NCI-H1694 (cell line): ENCODE data around the gene LRBA.

Experiments
- DNase-seq: peaks from one replicate; lab custom pipeline; 2025; lab: John Stamatoyannopoulos, UW

The LRBA gene

DNA sequence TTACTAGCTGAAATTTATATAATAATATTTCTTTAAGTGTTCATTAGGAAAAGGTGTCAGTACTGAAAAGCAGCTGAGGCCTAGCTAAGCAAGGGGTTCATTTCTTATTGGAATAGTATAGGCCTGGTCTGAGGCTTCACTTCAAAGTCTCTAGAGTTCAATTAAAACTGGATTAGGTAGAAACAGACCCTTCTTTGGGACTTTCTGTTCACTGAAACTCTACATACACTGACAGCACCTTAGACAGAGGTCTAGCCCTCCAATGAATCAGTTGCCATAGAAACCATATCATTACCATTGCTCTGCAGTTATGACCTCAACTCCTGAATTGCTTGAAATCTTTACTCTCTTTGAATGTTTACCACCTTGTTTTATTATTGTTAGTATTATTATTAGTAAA is 519.5 kb downstream of the LRBA start:
- DNase-seq = no peak

DNA sequence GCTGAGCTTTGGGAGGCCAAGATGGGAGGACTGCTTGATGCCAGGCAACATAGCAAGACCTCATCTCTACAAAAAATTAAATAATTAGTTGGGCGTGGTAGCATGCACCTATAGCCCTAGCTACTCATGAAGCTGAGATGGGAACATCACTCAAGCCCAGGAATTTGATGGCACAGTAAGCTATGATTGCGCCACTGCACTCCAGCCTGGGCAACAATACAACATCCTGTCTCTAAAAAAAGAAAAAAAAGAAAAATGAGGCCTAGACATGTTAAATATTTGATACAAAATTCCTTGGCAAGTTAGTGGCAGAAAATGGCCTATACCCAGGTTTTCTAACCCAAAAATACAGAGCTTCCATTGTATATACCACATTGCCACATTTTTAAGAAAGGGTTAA is 521.2 kb downstream of the LRBA start:
- no peak for DNase-seq

DNA sequence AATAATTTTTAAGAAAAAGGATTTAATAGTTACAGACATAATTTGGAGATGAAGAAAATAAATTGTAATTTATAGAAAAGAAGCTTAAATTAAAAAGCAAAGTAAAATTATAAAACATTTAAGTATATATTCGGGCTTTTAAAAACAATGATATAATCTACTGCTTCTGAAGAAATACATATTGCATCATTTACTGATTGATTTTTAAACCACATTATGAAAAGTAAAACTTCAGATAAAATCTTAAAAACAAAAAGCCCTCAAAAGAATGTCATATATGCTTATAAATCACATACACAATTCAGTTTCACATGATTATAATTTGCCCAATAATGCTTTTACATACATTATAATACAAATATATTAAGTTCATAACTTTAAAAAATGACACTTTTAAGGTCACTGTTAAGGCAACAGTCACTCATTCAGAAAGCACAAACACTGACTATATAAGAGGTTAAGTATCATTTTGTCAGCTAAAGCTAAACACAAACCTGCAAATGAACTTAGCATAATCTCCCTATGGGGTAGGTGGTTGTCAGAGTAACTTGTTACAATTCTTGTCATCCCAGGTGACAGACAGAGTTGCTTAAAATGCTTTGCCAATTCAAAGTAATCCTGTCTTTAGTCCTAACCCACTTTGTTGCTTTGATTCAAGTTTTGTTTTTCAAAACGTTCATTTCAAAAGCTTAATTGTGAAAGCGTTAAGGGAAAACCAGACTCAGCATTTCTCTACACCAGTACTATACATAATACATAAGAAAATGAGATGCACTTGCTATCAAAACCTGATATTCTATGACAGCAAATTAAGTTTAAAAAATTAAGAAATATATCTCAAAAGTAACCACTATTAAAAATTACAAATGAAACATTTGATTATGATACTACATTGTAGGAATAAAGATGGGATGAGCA is 523.7 kb downstream of the LRBA start:
- DNase-seq = no peak

DNA sequence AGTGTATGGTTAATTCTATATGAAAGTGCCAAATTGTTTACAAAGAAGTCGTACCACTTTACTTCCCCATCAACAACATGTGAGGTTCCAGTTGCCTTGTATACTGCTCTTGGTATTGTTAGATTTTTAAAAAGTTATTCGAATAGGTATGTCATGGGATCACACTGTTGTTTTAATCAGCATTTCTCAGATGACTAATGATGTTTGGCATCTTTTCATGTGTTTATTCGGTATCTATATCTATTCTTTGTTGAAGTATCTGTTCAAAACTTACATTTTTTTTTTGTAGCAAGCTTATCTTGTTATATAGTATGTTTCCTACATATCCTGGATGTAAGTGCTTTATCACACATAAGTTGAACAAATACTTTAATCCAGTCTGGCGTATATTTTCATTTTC is 532.5 kb downstream of the LRBA start:
- no peak for DNase-seq

DNA sequence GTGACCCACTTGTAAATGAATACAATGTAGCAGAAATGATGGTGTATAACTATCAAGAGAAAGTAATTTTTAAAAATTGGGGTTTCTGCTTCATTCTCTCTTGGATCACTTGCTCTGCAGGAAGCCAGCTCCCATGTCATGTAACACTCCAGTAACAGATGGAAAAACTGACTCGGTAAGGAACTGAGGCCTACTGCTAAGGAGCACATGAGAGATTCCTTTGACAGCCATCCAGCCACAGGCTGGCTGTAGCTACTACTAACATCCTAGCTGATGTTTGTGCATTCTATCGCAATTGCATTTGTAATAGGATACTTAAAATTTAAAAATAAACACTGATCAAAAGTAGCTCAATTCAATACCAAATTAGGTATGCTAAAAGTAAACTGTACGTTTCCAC is 535.4 kb downstream of the LRBA start:
- no peak for DNase-seq

DNA sequence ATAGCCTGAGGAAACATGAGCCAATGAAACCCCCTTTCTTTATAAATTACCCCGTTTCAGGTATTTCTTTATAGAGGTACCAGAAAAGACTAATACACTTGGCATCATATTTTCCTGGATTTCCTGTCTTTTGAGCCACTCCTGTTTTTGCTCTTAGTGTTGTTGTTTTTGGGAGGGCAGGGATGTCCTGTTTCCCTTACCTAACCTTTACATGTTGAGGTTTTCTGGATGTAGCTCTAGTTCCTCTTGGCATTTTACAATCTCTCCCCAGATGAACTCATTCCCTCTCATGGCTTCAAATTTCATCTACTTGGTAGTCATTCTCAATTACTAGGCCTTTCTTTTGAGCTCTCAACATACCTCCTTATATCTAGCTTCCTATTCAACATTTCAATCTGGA is 537.2 kb downstream of the LRBA start:
- DNase-seq = no peak

DNA sequence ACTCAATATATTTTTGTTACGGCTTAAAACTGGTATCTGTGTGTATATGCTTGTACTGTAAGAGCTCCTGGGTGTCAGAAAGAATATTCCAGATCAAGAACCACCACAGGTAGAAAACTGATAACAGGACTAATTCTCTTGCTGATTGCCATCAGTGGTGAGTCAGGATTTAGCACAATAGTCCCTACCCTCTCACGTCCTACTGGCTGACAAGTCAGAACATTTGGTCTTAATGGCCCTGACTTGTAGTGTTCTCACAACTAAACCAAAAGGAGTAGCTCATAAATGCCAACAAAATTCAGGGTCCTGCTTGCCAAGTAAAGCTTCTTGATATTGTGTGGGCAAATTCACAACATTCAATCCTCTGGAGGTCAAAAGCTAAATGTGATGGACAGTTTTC is 538.3 kb downstream of the LRBA start:
- DNase-seq = no peak

DNA sequence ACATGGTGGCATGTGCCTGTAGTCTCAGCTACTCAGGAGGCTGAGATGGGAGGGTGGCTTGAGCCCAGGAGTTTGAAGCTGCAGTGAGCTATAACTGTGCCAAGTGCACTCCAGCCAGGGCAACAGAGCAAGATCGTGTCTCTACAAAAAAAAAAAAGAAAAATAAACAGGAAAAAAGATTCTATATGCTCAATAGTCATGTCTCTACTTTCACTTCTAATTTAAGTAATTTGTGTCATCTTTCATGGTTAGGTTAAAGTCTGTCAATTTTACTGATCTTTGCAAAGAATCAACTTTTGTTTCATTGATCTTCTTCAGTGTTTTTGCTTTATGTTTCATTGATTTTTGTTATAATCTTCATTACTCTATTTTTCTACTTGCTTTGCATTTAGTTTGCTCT is 539.3 kb downstream of the LRBA start:
- DNase-seq = no peak

DNA sequence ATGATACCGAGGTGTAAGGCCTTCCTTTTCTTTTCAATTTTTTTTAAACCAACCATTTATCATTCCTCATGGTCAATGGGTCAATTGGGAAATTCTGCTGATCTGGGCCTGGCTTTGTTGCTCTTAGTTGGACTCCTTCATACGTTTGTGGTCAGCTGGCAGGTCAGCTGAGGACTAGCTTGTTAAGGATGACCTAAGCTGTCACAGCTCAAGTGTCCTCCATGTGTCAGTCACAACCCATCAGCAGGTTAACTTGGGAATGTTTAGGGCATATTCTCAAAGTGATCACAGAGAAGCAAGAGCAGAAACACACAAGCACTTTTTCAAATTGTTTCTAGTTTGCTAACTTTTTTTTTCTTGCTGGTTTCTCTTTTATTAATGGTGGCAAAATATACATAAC is 550.6 kb downstream of the LRBA start:
- no peak for DNase-seq

DNA sequence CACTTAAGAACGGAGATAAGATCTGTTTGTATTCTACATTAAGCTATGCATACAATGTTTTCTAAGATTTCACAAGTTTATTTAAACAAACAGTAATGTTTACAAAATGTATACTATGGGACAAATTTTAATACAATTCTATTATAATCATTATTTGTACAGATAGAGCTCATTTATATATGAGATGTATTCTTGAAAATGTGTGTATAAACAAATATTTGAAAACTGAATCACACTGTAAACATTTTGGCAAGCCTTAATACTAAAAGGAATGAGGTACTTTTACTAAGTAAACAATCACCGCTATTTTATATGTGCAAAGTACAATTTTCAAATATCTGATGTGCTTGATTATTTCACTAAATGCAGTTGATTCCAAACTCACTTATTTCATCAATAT is 552.3 kb downstream of the LRBA start:
- no peak for DNase-seq

DNA sequence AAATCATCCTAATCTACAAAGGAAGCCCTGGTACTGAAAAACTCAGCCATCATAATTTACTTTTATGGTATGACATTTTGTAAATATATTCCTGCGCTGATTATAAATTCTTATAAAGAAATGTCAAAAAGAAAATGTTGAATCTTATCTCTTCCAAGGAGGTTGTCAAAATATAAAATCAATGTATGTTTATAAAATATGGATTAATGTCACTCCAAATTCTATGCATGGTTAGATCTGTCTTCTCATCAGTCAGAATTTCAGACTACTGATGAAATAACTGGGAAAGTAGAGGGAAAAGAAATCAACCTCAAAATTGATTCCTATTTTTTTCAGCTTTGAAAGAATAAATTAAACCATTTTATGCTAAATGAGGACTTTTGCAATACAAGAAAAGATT is 553.1 kb downstream of the LRBA start:
- no peak for DNase-seq

DNA sequence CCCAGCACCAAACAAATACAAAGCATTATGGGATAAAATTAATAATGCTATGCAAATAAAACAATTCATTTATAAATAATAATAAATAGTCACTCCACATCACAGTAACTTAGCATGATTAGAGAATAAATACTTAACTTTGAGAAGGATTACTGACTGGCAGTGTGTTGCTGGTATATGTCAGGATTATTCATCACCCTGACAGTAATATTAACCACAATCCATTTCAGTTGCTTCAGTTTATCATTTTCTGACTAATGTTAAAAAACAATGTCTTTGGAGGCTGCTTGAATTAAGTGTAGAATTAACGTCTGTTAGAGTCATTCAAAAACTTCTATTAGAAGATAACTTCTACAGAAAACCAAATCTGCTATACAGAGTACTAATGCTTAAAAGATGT is 557.3 kb downstream of the LRBA start:
- DNase-seq = no peak

DNA sequence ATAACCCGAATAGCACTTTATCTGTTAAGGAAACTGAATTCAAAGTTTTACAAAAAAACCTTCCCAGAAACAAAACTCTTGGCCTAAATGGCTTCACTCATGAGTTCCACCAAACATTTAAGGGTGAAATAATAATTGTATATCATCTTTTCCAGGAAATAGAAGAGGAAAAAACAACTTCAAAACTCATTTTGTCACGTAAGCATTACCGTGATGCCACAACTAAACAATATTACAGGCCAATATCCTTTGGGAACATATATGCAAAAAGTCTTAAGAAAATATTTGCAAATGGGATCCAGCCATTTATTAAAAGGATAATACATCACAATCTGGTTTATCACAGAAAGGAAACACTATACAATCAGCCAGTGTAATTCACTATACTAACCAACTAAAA is 563.2 kb downstream of the LRBA start:
- no peak for DNase-seq

DNA sequence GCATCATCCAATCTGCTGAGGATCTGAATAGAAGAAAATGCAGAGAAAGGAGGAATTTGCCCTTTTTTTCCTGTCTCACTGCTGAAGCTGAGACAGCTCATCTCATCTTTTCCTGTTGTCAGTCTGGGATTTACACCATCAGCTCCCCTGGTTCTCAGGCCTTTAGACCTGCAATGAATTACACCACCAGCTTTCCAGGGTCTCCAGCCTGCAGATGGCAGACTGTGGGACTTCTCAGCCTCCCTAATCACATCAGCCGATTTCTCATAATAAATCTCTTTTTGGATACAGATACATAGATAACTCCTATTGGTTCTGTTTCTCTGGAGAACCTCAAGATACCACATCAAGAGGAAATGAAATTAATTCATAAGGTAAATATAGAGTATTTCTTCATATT is 567.7 kb downstream of the LRBA start:
- no peak for DNase-seq

DNA sequence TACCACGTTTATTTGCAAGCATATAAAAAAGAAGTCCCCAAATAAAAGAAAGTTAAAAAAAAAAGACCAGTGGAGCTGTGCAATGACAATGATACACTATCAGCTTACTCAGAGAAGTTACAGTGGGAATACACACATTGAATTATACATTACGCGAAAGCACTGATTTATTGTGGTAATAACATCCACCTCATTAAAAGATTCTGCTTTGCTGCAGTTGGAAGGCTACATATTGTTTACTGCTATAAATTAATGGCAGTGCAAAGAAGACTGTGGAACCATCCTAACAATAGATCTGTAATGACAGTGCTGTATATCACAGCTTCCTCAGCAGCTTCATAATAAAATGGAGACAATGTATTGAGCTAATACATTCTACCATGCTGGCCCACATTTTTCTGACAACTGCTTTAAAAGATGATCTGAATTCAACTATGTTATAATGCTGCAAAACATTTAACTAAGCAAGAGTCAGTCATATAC is 575.6 kb downstream of the LRBA start:
- DNase-seq = no peak

DNA sequence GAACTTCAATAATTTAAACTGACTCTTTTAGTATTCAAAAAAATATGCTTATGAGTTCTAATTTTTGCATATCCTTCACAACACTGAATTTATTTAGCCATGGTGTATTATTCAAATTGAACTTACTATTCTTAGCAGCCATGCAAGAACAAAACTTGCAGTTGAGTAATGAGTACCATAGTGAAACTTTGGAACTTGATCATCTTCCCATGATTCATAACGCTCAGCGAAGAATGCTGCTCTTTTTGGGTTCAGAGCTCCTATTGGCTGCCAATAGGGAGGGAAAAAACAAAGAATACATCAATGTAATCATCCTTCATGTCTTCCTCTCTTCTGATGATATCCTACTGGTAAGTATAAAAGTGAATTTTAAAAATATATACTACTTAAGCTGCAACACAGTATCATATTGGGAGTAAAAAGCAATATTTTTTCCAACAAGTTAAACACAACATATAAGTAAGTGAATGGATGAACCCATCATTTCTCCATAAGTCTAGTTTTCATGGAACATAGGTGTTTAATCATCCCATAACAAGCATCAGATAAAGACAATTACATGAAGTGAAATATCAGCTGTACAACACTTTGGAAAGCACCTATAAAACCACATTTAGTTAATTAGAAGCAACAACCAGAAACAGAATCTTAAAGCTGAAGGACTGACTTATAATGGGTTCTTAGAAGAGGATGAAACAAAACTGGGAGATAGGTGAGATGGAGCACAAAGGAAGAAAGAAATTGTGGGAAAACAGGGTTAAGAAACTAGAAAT is 578.3 kb downstream of the LRBA start:
- no peak for DNase-seq

DNA sequence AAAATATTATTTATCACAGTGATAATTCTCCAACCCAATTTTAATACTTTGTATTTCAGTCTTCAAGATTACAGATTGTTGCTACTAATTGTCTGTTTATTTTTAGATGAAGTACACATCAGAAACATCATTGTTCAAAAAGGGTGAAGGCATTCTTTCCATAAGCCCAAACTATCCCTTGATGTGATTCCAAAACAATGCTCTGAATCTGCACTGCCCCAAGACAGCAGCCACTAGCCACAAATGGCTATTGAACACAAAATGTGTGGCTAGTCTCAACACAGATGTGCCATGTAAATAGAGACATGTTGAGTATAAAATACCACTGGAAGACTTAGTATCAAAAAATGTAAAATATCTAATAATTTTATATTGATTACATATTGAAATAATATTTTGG is 583.9 kb downstream of the LRBA start:
- DNase-seq = no peak

DNA sequence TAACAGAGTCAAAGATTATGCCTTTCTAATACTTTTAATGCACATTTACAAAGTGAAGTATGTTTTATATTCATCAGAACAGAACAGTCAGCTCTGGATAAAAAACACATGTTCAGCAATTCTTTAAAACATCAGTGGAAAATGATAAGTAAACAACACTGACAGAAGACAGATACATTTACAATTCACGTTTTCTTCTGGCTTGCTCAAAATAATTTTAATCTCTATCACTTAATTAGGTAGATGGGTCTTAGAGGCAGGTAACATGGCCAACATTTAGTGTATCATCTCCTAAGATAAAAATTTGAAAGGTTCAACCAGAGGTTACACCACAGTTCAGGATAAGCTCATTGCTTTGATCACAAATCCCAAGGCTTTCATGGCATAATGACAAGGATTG is 589.9 kb downstream of the LRBA start:
- DNase-seq = no peak

DNA sequence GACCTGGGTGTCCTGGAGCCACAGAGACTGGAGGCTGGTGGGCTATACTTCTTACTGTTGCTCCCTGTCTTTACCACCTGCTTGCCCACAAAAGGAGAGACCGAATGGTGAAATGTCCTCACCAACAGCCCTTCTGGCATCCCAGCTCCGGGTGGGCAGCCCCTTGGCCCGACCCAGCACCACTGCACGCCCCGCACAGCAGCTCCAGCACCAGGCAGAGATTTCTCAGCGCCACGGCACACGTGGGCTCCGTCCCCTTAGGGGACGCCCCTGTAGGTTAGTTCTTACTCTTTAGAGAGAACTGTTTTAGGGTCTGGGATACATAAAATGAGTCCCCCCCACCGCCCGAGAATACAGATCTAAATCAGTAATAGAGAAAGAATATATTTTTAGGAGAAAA is 591.6 kb downstream of the LRBA start:
- DNase-seq = no peak

DNA sequence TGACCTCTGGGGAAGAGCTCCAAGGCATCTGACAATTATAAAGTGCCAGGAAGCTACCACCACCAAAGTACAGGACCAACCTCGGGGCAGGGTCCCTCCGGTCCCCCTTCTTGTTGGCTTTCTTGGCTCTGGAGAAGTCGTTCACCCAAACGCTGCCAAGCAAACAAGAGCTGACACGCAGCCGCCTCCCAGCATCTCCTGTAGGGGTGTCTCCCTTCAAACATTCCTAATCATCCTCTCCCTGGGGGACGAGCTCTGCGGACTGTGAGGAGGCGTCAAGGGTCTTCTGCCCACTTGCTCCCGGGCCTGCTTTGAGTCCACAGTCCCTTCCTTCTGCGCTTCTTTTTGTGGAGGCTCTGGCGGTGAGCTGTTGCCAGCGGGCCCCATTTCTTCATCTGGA is 592.0 kb downstream of the LRBA start:
- no peak for DNase-seq

DNA sequence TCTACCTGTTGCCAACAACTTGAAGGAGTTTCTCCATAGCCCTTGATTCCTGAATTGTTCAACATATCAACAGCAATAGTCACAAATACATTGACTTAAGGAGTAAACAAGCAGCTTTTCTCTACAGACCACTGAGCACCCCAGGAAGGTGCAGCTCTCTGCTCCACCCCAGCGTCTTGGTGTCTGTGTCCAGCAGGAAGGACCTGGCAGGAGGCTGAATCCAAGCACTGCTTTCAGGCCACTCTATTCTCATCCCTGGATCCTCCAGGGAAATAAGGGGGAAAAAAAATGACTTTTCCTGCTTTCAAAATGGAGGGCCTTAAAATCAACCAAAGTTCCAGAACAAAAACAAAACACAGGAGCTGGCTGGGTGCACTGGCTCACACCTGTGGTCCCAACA is 593.5 kb downstream of the LRBA start:
- no peak for DNase-seq

DNA sequence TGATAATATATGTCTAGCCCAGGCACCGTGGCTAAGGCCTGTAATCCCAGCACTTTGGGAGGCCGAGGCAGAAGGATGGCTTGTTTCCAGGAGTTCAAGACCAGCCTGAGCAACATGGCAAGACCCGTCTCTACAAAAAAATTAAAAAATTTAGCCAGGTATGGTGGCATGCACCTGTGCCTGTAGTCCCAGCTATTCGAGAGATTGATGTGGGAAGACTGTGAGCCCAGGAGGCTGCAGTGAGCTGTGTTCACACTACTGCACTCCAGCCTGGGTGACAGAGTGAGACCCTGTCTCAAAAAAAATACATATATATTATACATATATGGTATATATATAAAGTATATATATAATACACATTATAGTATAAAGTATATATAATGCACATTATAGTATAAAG is 595.1 kb downstream of the LRBA start:
- no peak for DNase-seq

DNA sequence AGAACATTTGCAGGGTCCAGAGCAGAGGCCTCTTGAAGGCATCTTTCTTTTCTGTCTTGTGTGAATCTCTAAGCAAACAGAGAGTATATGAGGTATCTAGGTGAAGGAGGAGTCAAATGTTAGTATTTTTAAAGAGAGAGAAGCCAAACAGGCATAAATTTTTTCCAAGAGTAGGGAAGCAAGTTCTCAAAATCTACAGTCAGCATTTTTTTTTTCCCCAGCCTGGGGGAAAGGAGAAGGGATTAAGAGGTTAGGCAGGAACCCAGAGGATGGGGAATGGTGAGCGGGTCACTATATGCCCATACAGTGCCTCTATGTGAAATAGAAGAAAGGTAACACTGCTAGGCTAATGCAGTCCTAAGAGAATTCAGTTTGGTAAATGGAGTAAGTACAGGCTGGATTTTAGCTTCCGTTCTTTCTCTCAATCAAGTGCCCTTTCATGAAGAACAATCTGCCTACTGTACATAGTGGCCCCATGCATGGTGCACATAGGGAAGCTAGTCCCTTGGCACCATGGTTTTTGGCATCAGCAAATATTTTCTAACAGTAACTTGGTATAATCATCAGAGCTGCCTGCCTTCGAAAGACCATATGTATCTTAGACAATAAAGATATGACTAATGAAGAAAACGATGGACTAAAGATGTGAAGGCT is 596.2 kb downstream of the LRBA start:
- no peak for DNase-seq
